ENCODE measurements around the gene MAST3. TPM values are rescaled to one million over a fixed set of nuclear protein-coding genes. Genes with fewer than 3 reads are reported as not detected.

The MAST3 gene
- total RNA-seq, 2 donors from 2014 or later: 5.8 to 7.5 TPM

GRCh38 chr19:18196511-18196845 lies 98.9 kb downstream of the MAST3 start:
- no peak for TF ChIP-seq CTCF (IDR thresholded peaks at IDR 0.05)
- Histone ChIP-seq H3K9me3 (no peaks in the 10 kb centered on the region), H3K27ac (no peak overlapping the region), H3K4me3 (no peak overlapping the region), H3K36me3 (peaks cover 39% of the 10 kb centered on the region), H3K4me1 (peaks cover 0 to 22% of the 10 kb centered on the region in 2 donors), H3K27me3 (no peaks in the 10 kb centered on the region)
- DNase-seq (ENCODE audit: low spot score): no peak

GRCh38 chr19:18197306-18197705 lies 99.7 kb downstream of the MAST3 start:
- H3K27me3 ChIP-seq: no peaks in the 10 kb centered on the region
- no peak for TF ChIP-seq CTCF (IDR thresholded peaks at IDR 0.05)
- H3K4me3 ChIP-seq: no peak overlapping the region
- H3K4me1 ChIP-seq: peaks cover 0 to 20% of the 10 kb centered on the region in 2 donors
- no peak overlapping the region for H3K27ac ChIP-seq
- no peak for DNase-seq (ENCODE audit: low spot score)
- H3K36me3 ChIP-seq: peaks cover 39% of the 10 kb centered on the region
- H3K9me3 ChIP-seq: no peaks in the 10 kb centered on the region

GRCh38 chr19:18197941-18198340 lies 100.4 kb downstream of the MAST3 start:
- H3K36me3 ChIP-seq: peaks cover 39% of the 10 kb centered on the region
- DNase-seq (ENCODE audit: low spot score): no peak
- no peaks in the 10 kb centered on the region for H3K9me3 ChIP-seq

GRCh38 chr19:18198374-18198773 lies 100.8 kb downstream of the MAST3 start:
- H3K4me3 ChIP-seq: no peak overlapping the region
- no peaks in the 10 kb centered on the region for H3K9me3 ChIP-seq
- no peaks in the 10 kb centered on the region for H3K27me3 ChIP-seq
- peaks cover 0 to 28% of the 10 kb centered on the region in 2 donors for H3K4me1 ChIP-seq
- peaks cover 39% of the 10 kb centered on the region for H3K36me3 ChIP-seq
- no peak overlapping the region for H3K27ac ChIP-seq
- no peak for DNase-seq (ENCODE audit: low spot score)
- no peak for TF ChIP-seq CTCF (IDR thresholded peaks at IDR 0.05)

More at GRCh38 chr19:18197941-18198340, 100.4 kb downstream of the MAST3 start:
- Histone ChIP-seq H3K27ac (no peak overlapping the region), H3K4me1 (peaks cover 0 to 24% of the 10 kb centered on the region in 2 donors), H3K4me3 (no peak overlapping the region), H3K27me3 (no peaks in the 10 kb centered on the region)
- TF ChIP-seq CTCF (IDR thresholded peaks at IDR 0.05): no peak

Other genes with a start within 250 kb of the MAST3 start
- gene JAK3, start 249.8 kb upstream of the MAST3 start, total RNA-seq: 1 to 10 TPM in 1 of 2 donors, under 1 TPM in 1; 0.93 to 4.0 TPM
- 100 to 1,000 TPM; 496 to 916 TPM for gene RPL18A, start 237.9 kb upstream of the MAST3 start, total RNA-seq
- gene SLC5A5, start 225.8 kb upstream of the MAST3 start, total RNA-seq: not detected
- gene CCDC124, start 164.8 kb upstream of the MAST3 start, total RNA-seq: 10 to 100 TPM; 56.7 to 65.5 TPM
- under 1 TPM; 0.56 to 0.63 TPM for gene KCNN1, start 130.7 kb upstream of the MAST3 start, total RNA-seq
- 10 to 100 TPM; 26.7 to 42.4 TPM for gene ARRDC2, start 89.6 kb upstream of the MAST3 start, total RNA-seq
- under 1 TPM; 0.22 to 0.75 TPM for gene IL12RB1, start 10.8 kb upstream of the MAST3 start, total RNA-seq
- gene PIK3R2, start 55.4 kb downstream of the MAST3 start, total RNA-seq: 10 to 100 TPM; 18.7 to 19.0 TPM
- 10 to 100 TPM in 1 of 2 donors, 1 to 10 TPM in 1; 8.1 to 43.2 TPM for gene IFI30, start 76.0 kb downstream of the MAST3 start, total RNA-seq
- gene MPV17L2, start 95.4 kb downstream of the MAST3 start, total RNA-seq: 10 to 100 TPM; 28.3 to 40.8 TPM
- gene RAB3A, start 106.3 kb downstream of the MAST3 start, total RNA-seq: 10 to 100 TPM in 1 of 2 donors, 1 to 10 TPM in 1; 8.6 to 27.0 TPM
- gene PDE4C, start 128.7 kb downstream of the MAST3 start, total RNA-seq: 1 to 10 TPM in 1 of 2 donors, not detected in 1; 1.4 TPM
- gene IQCN, start 176.7 kb downstream of the MAST3 start, total RNA-seq: 1 to 10 TPM in 1 of 2 donors, under 1 TPM in 1; 0.52 to 1.5 TPM
- gene JUND, start 183.8 kb downstream of the MAST3 start, total RNA-seq: 100 to 1,000 TPM; 240 to 420 TPM
- 10 to 100 TPM; 68.5 to 97.3 TPM for gene LSM4, start 225.3 kb downstream of the MAST3 start, total RNA-seq
- gene PGPEP1, start 242.8 kb downstream of the MAST3 start, total RNA-seq: 10 to 100 TPM; 16.4 to 20.6 TPM

Data from right atrium auricular region (tissue), 2 donors.